Measurements from ENCODE around the gene KRTAP5-10. TPM values are rescaled to one million over a fixed set of nuclear protein-coding genes. Genes with fewer than 3 reads are reported as not detected.
"Not testable (repeated sequence)": the region's sequence is repeated elsewhere in the genome, so short reads cannot be mapped to it uniquely, and the experiment has no call there.

The KRTAP5-10 gene
- total RNA-seq, 1 donor from 2014 or later, result 0.16 TPM

DNA sequence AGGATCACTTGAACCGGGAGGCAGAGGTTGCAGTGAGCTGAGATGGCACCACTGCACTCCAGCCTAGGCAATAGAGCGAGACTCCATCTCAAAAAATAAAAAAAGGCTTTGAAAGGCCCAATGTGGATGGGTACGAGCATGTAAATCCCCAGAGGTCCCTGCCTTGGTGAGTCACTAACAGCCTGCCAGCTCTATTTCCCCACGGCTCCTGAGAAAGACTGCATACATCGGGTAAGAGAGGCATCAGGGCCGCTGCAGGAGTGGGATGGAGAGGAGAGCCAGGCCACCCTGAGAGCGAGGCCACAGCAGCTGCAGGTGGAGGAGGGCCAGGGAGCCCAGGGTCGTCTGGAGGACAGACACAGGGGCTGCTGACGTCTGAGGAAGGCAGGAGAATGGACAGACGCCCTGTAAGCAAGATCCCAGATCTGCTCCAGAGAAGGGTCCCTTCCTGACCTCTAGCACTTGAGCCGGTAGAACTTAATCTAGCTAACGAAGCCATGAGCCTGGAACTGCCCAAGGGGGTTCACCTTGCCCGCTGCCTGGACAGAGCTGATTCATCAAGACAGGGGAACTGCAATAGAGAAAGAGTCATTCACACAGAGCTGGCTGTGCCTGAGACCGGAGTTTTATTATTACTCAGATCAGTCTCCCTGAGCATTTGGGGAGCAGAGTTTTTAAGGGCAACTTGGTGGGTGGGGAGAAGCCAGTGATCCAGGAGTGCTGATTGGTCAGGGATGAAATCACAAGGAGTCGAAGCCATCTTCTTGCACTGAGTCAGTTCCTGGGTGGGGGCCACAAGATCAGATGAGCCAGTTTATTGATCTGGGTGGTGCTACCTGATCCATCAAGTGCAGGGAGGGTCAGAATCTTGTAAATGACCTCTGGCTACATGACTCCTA lies 22.2 kb upstream of the KRTAP5-10 start:
- no peak for ATAC-seq

GRCh38 chr11:71543866-71544265 lies 21.5 kb upstream of the KRTAP5-10 start:
- ATAC-seq, result no peak

GRCh38 chr11:71544525-71545214 lies 20.7 kb upstream of the KRTAP5-10 start:
- no peak for ATAC-seq

- no peak for ATAC-seq
Observed at GRCh38 chr11:71545405-71545966, 19.9 kb upstream of the KRTAP5-10 start.

- ATAC-seq, result no peak
Observed at GRCh38 chr11:71548120-71548519, 17.2 kb upstream of the KRTAP5-10 start, which contains the start of gene KRTAP5-9. TSS of gene KRTAP5-9 (plus strand) at chr11:71548420. CDS start at chr11:71548658, 238 bp downstream.

GRCh38 chr11:71548716-71549151 lies 16.6 kb upstream of the KRTAP5-10 start:
- no peak for ATAC-seq

- no peak for ATAC-seq
Observed at GRCh38 chr11:71551711-71552110, 13.7 kb upstream of the KRTAP5-10 start.

- ATAC-seq, result no peak
Observed at GRCh38 chr11:71554996-71555395, 10.4 kb upstream of the KRTAP5-10 start.

- no peak for ATAC-seq
Observed at GRCh38 chr11:71555508-71555907, 9.9 kb upstream of the KRTAP5-10 start.

DNA sequence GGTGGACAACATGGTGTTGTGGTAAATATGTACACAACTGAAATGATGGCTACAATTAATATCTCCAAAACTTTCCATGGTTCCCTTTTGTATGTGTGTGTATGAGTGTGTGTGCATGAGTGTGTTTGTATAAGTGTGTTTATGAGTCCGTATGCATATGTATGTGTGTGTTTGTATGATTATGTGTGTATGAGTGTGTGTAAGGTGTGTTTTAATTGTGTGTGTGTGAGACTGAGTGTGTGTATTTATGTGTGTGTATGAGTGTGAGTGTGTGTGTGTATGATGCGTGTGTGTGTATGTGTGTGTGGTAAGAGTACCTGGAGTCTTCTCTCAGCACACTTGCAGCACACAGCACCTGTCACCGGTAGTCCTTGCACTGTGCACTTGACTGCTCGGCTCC lies 9.3 kb upstream of the KRTAP5-10 start:
- ATAC-seq, result no peak

DNA sequence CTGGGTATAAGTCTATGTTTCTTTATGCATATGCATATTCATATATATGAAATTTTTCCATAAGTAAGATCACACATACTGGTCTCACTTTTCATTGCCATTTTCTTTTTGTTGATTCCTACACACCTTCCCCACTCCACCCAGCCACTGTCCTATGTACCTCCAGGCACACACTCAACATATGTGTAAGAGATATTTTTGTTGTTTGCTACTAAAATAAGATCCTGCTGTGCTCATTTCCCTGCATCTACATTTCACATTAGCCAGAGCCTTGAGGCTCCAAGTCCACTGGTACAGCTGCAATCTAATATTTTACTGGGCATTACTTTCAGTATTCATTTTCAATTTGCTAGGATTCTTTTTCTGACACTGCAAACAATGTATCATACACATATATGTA lies 8.1 kb upstream of the KRTAP5-10 start:
- no peak for ATAC-seq

DNA sequence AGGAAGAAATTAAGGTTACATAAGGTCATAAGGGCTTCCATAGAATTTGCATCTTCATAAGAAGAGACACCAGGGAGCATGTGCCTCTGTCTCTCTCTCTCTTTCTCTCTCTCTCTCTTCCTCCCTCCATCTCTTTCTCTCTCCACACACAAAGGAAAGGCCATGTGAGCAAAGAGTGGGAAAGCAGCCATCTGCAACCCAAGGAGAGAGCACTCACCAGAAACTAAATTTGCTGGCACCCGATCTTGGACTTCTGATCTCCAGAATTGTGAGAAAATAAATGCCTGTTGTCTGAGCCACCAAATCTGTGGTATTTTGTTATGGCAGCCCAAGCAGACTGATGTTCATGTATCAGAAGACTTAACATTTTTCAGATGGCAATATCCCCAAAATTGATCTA lies 6.4 kb upstream of the KRTAP5-10 start:
- no peak for ATAC-seq

DNA sequence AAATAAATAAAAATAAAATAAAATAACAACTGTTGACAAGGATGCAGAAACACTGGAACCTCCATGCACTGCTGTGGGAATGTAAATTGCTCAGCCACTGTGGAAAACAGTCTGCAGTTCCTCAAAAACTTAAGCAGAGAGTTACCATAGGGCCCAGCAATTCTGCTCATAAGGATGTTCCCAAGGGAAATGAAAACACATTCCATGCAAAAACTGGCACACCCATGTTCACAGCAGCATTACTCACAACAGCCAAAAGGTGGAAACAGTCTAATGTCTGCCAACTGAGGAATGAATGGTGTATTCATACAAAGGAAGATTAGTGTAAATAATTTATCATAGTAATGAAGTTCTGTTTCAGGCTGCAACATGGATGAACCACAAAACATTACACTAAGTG lies 3.2 kb upstream of the KRTAP5-10 start:
- ATAC-seq, result no peak

- ATAC-seq, result no peak
Observed at GRCh38 chr11:71563406-71563805, 2.0 kb upstream of the KRTAP5-10 start.

GRCh38 chr11:71564430-71564829 lies 933 bp upstream of the KRTAP5-10 start:
- ATAC-seq, result no peak

GRCh38 chr11:71566081-71566620 lies 788 bp downstream of the KRTAP5-10 start:
- peak; percentile 74 for ATAC-seq

DNA sequence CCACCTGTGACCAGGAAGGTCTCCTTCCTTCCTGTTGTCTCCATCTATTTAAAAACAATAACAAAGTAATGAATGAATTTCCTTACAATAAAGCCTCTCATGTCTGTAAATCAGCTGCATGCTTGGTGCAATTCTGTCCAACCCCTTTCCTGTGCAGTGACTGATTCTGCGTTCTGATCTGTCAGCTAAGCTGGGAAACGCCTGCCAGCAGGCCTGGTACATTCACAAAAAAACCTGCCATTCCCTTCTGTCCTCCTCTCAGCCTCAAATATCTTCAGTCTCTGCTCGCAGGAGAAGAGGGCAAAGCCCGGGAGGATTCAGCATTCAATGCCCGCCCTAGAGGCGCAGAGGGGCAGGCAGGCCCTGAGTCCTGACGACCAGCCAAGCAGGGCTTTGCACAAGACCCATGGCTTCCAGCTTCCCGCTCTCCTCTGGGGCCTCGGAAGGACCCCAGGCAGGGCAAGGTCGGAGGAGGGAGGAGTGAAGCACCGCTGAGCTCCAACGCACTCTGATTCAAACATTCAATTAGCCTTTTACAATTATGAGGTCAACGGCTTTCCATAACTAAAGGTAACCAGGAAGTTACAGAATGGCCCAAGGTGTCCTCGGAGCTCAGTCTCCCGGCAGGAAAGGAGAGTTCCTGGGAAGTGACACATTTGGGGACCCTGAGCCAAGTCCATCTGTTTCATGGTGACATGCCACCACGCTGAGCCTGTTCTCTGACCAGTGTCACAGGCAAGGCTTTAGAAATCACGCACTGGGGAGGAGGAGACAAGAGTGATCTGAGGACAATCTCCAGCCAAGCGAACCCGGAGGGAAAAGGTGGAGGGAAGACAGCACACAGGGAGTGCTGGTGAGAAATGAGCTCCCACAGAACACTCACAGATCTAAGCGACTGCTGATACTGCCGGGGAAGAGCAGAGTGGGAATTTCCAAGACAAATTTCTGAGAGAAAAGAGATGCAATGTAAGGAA lies 1.6 kb downstream of the KRTAP5-10 start:
- not testable (repeated sequence) for ATAC-seq

DNA sequence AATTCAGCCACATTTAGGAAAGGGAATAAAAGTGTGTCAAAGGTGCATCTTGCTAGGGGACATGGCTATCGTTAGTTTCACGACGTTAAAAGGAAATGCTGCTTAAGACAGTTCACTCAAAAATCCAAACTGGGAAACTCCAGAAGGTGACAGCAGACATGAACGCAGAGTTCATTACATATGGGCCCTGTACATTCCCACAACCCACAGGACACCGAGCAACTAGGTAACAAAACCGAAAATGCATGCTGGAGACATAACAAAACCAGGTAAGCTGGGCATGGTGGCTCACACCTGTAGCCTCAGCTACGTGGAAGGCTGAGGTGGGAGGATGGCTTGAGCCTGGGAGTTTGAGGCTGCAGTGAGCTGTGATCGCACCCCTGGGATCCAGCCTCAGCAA lies 2.3 kb downstream of the KRTAP5-10 start:
- not testable (repeated sequence) for ATAC-seq

GRCh38 chr11:71568704-71569349 lies 3.5 kb downstream of the KRTAP5-10 start:
- peak; percentile 36 for ATAC-seq

DNA sequence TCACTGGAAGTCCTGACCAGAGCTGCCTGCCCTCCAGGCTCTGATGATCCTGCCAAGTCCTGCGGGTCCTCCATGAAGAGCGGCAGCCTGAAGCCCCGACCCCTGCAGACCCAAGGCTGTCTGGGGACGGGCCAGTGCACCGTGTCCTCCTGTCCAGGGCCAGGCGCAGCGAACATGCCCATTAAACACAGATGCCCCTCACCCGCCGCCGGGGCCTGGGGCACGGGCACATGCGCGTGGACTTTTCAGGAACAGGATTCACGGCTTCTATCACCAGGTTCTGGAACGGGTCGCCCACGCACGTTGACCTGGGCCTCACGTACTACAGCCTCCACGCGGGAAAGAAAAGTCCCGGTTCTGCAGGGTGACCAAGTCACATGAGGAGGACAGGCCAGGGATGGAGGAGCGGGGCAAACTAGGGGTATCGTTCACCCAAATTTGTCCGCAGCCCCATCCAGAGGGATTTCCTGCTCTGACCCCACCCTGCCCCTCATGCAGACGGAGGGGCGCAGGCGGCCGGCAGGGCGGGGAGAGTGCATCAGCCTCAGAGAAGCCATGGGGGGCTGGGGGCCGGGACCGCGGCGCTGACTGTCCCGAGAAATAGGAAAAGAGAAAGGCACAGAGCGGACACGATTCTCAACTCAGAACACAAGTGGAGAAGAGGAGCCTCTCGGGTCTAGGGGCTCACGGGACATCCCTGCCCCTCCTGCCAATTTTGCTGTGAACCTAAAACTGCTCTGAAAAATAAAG lies 5.9 kb downstream of the KRTAP5-10 start:
- ATAC-seq, result not testable (repeated sequence)

All from esophagus mucosa (tissue), 1 donor.